Measurements from ENCODE around the gene SRXN1. TPM values are rescaled to one million over a fixed set of nuclear protein-coding genes. Genes with fewer than 3 reads are reported as not detected.
"Not testable (repeated sequence)": the region's sequence is repeated elsewhere in the genome, so short reads cannot be mapped to it uniquely, and the experiment has no call there.

SRXN1 gene
- total and polyA plus RNA-seq, 8 donors: 6.4 to 40.1 (median 23.5) TPM

DNA sequence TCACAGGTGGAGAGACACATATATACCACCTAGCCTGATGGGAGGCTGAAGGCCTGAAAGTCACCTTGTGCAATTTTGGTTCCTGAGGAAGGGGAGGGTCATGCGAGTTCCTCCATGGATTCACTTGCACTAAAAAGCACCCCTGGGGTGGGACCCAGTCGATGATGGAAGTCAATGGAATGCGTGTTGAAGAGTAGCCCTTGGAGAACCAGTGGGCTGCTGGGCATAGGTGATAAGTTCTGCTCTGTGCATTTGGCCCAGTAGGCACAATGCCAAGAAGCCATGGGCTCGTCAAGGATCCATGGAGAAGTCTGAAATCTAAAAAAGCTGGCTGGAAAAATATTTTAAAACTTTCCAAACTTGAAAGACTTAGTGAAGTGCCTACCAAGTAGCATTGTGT is 41.5 kb upstream of the SRXN1 start:
- intact Hi-C loops (cut with DNase I; ENCODE audit: low total_unique reads): no loop called here
- H3K36me3 ChIP-seq: no peaks in the 10 kb centered on the region
- peaks cover 0 to 25% (median 0%) of the 10 kb centered on the region in 3 donors for H3K27me3 ChIP-seq
- no peak for DNase-seq
- no peak overlapping the region for H3K27ac ChIP-seq
- WGBS, 5 donors: 58 to 68% (median 64%) methylated on average over 4 of the region's 4 CpGs
- peaks cover 0 to 5% (median 0%) of the 10 kb centered on the region in 4 donors for H3K9me3 ChIP-seq
- no peak overlapping the region for H3K4me3 ChIP-seq
- TF ChIP-seq, protein P1, sequence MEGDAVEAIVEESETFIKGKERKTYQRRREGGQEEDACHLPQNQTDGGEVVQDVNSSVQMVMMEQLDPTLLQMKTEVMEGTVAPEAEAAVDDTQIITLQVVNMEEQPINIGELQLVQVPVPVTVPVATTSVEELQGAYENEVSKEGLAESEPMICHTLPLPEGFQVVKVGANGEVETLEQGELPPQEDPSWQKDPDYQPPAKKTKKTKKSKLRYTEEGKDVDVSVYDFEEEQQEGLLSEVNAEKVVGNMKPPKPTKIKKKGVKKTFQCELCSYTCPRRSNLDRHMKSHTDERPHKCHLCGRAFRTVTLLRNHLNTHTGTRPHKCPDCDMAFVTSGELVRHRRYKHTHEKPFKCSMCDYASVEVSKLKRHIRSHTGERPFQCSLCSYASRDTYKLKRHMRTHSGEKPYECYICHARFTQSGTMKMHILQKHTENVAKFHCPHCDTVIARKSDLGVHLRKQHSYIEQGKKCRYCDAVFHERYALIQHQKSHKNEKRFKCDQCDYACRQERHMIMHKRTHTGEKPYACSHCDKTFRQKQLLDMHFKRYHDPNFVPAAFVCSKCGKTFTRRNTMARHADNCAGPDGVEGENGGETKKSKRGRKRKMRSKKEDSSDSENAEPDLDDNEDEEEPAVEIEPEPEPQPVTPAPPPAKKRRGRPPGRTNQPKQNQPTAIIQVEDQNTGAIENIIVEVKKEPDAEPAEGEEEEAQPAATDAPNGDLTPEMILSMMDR (IDR thresholded peaks at IDR 0.05): no peak
- TF ChIP-seq EP300 (IDR thresholded peaks at IDR 0.05): no peak
- no peak for TF ChIP-seq POLR2AphosphoS5 (IDR thresholded peaks at IDR 0.05)
- no peak for TF ChIP-seq POLR2A (IDR thresholded peaks at IDR 0.05)
- H3K4me1 ChIP-seq: peaks cover 0 to 6% (median 0%) of the 10 kb centered on the region in 4 donors

DNA sequence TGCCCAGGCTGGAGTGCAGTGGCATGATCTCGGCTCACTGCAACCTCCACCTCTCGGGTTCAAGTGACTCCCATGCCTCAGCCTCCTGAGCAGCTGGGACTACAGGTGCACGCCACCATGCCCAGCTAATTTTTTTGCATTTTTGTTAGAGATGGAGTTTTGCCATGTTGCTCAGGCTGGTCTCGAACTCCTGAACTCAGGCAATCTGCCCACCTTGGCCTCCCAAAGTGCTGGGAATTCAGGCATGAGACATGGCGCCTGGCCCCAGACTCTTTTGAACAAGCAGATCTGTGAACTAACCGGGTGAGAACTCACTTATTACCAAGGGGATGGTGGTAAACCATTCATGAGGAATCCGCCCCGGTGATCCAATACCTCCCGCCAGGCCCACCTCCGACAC is 40.8 kb upstream of the SRXN1 start:
- H3K27ac ChIP-seq; H3K4me3 ChIP-seq; intact Hi-C loops (cut with DNase I; ENCODE audit: low total_unique reads); DNase-seq; H3K36me3 ChIP-seq; H3K4me1 ChIP-seq; H3K9me3 ChIP-seq: not testable (repeated sequence)
- peaks cover 0 to 26% (median 7%) of the 10 kb centered on the region in 3 donors for H3K27me3 ChIP-seq
- WGBS, 5 donors: 88 to 96% (median 92%) methylated on average over 10 of the region's 10 CpGs

DNA sequence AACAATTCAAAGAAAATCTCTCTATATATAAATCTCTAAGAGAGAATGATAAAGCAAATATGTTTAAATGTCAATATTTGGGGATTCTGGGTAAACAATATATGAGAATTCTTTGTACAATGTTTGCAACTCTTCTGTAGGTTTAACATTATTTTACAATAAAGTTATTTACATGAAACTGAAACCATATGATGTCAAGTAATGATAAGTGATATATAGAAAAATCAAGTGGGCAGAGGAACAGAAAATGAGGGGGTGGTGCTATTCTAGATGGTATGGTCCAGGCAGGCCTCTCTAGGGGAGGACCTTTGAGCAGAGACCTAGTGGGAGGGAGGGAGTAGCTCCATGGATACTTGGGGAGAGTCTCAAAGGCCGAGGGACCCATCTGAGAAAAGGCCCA is 39.0 kb upstream of the SRXN1 start:
- Histone ChIP-seq H3K36me3 (no peaks in the 10 kb centered on the region), H3K27ac (no peak overlapping the region), H3K4me3 (no peak overlapping the region), H3K27me3 (peaks cover 0 to 38% (median 10%) of the 10 kb centered on the region in 3 donors), H3K4me1 (peaks cover 0 to 6% (median 0%) of the 10 kb centered on the region in 4 donors), H3K9me3 (peaks cover 0 to 5% (median 0%) of the 10 kb centered on the region in 4 donors)
- DNase-seq: no peak
- intact Hi-C loops (cut with DNase I; ENCODE audit: low total_unique reads): no loop called here
- 50 to 79% (median 78%) methylated on average over 1 of the region's 1 CpG for WGBS, 5 donors
- TF ChIP-seq, protein P1 (IDR thresholded peaks at IDR 0.05): no peak
- no peak for TF ChIP-seq POLR2AphosphoS5 (IDR thresholded peaks at IDR 0.05)
- no peak for TF ChIP-seq EP300 (IDR thresholded peaks at IDR 0.05)
- no peak for TF ChIP-seq POLR2A (IDR thresholded peaks at IDR 0.05)

DNA sequence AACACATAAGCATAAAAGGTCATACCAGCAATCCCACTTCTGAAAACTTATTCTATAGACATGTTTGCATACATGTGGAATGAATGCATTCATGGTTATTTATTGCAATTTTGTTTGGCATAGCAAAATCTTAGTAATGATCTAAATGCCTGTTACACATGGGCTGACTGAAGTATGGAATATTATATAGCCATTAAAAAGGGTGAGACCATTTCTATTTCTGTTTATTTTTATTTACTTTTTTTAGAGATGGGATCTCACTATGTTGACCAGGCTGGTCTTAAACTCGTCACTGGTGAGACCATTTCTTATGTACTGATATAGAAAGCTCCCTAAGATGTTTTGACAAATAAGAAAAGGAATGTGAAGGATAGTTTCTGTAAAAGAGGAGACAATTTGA is 36.9 kb upstream of the SRXN1 start:
- Histone ChIP-seq H3K4me3 (no peak overlapping the region), H3K36me3 (no peaks in the 10 kb centered on the region), H3K9me3 (peaks cover 0 to 5% (median 0%) of the 10 kb centered on the region in 4 donors), H3K27me3 (peaks cover 0 to 54% (median 17%) of the 10 kb centered on the region in 3 donors), H3K4me1 (peaks cover 0 to 5% (median 0%) of the 10 kb centered on the region in 4 donors), H3K27ac (no peak overlapping the region)
- intact Hi-C loops (cut with DNase I; ENCODE audit: low total_unique reads): no loop called here
- TF ChIP-seq POLR2A (IDR thresholded peaks at IDR 0.05): no peak
- no peak for TF ChIP-seq POLR2AphosphoS5 (IDR thresholded peaks at IDR 0.05)
- TF ChIP-seq, protein P1 (IDR thresholded peaks at IDR 0.05): no peak
- no peak for TF ChIP-seq EP300 (IDR thresholded peaks at IDR 0.05)
- DNase-seq: no peak
- 33 to 61% (median 42%) methylated on average over 1 of the region's 1 CpG for WGBS, 5 donors

DNA sequence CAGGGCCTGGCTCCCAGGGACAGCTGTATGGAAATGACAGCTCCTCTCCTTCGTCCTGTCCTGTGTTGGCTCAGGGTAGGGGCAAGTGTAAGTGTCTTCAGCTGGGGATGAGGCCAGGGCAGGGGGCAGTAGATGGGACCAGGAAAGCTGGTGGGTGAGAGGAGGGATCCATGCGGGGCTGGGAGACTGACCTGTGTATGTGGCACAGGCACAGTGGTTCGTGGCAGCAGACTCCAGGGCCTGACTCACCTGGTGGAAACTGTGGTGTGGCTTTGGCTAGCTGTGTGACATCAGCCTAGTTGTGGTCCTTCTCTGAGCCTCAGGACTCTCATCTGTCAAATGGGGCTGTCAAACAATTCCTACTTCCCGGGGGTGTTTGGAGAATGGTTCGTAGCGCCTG is 36.3 kb upstream of the SRXN1 start:
- WGBS, 5 donors: 71 to 83% (median 79%) methylated on average over 6 of the region's 6 CpGs
- H3K36me3 ChIP-seq: no peaks in the 10 kb centered on the region
- no peaks in the 10 kb centered on the region for H3K4me1 ChIP-seq
- H3K4me3 ChIP-seq: no peak overlapping the region
- peaks cover 0 to 5% (median 0%) of the 10 kb centered on the region in 4 donors for H3K9me3 ChIP-seq
- peaks cover 0 to 60% (median 17%) of the 10 kb centered on the region in 3 donors for H3K27me3 ChIP-seq
- no peak overlapping the region for H3K27ac ChIP-seq
- no peak for DNase-seq
- TF ChIP-seq POLR2A (IDR thresholded peaks at IDR 0.05) (no peak), EP300 (IDR thresholded peaks at IDR 0.05) (no peak)
- TF ChIP-seq, protein P1 (IDR thresholded peaks at IDR 0.05): no peak
- intact Hi-C loops (cut with DNase I; ENCODE audit: low total_unique reads): no loop called here
